A549 (cell line): ENCODE results near the gene PIAS4.

Experiments used
- CHD4 ChIP-seq: fragments of 200-600 bp; sonication (generic); IDR thresholded peaks from 2 replicates; pipeline ENCODE4 v1.6.1; 2016; ENCODE audit warnings: antibody characterized with exemption, mild to moderate bottlenecking, borderline replicate concordance
- CTCF ChIP-seq: fragments of >200 bp; sonication (Bioruptor Twin); formaldehyde crosslinking; IDR thresholded peaks from 3 replicates; pipeline ENCODE4 v1.5.1; 2016
- ELK1 ChIP-seq: fragments of 150-350 bp; IDR thresholded peaks from 2 replicates; pipeline ENCODE4 v1.6.1; 2014; ENCODE audit warnings: low read depth, mild to moderate bottlenecking, low read length
- GATA3 ChIP-seq: IDR thresholded peaks from 2 replicates; pipeline ENCODE4 v1.6.1; 2012; ENCODE audit warnings: borderline replicate concordance
- JUN ChIP-seq, 2 experiments: fragments of >200 bp; sonication (Bioruptor Twin); formaldehyde crosslinking; IDR thresholded peaks; 2 replicates in 1 of 2; 3 replicates in 1 of 2; pipeline ENCODE4 v1.6.1; 2016 to 2017
- KDM1A ChIP-seq: fragments of 200-600 bp; sonication (generic); IDR thresholded peaks from 2 replicates; pipeline ENCODE4 v1.6.1; 2016; ENCODE audit warnings: low read depth, mild to moderate bottlenecking
- KDM5A ChIP-seq: fragments of 200-600 bp; sonication (generic); IDR thresholded peaks from 2 replicates; pipeline ENCODE4 v1.6.1; 2016; ENCODE audit warnings: antibody characterized with exemption, mild to moderate bottlenecking
- PHF8 ChIP-seq: fragments of 200-600 bp; sonication (generic); IDR thresholded peaks from 2 replicates; pipeline ENCODE4 v1.6.1; 2016; ENCODE audit warnings: low read depth, mild to moderate bottlenecking, antibody characterized with exemption, moderate library complexity, borderline replicate concordance
- POLR2A ChIP-seq: IDR thresholded peaks from 2 replicates; pipeline ENCODE4 v1.6.1; 2012; ENCODE audit warnings: mild to moderate bottlenecking, low read length
- RCOR1 ChIP-seq: fragments of 150-350 bp; IDR thresholded peaks from 2 replicates; pipeline ENCODE4 v1.6.1; 2014; ENCODE audit warnings: antibody characterized with exemption, low read length, low read depth
- REST ChIP-seq: fragments of 200-600 bp; sonication (generic); IDR thresholded peaks from 2 replicates; pipeline ENCODE4 v1.6.1; 2016; ENCODE audit warnings: antibody characterized with exemption, mild to moderate bottlenecking, moderate library complexity
- SMC3 ChIP-seq: fragments of >200 bp; sonication (Bioruptor Twin); formaldehyde crosslinking; IDR thresholded peaks from 3 replicates; pipeline ENCODE4 v1.6.1; 2018; ENCODE audit warnings: inconsistent platforms
- SREBF2 ChIP-seq: fragments of 450-650 bp; IDR thresholded peaks from 2 replicates; pipeline ENCODE4 v1.6.1; 2014; ENCODE audit warnings: mild to moderate bottlenecking, moderate library complexity

- no peak for TF ChIP-seq CTCF
- no peak for TF ChIP-seq RCOR1
- no peak for TF ChIP-seq SMC3
- no peak for TF ChIP-seq ELK1
- no peak for TF ChIP-seq KDM5A
- no peak for TF ChIP-seq PHF8
- TF ChIP-seq REST: no peak
- TF ChIP-seq CHD4: no peak
- TF ChIP-seq KDM1A: no peak
- TF ChIP-seq SREBF2: no peak
- TF ChIP-seq POLR2A: no peak
- no peak for TF ChIP-seq GATA3
- no peak for TF ChIP-seq JUN (IDR thresholded peaks at IDR 0.05)
Measured at GRCh38 chr19:4043966-4044715, 36.6 kb downstream of the PIAS4 start.
